Stimulated activated CD4-positive, alpha-beta T cell treated with anti-CD3 and anti-CD28 coated beads, Interleukin-15, amount 100 ng/mL, for 48 hours (primary cell): Measurements from ENCODE around the gene CLIC4.
"Not testable (repeated sequence)": the region's sequence is repeated elsewhere in the genome, so short reads cannot be mapped to it uniquely, and the experiment has no call there.

ENCODE experiments used
- DNase-seq, 2 donors: peaks; one replicate each; pipeline ENCODE4 v3.0.0-alpha.2; 2020; ENCODE audit warnings: low read depth in 2 of 2

The CLIC4 gene

DNA sequence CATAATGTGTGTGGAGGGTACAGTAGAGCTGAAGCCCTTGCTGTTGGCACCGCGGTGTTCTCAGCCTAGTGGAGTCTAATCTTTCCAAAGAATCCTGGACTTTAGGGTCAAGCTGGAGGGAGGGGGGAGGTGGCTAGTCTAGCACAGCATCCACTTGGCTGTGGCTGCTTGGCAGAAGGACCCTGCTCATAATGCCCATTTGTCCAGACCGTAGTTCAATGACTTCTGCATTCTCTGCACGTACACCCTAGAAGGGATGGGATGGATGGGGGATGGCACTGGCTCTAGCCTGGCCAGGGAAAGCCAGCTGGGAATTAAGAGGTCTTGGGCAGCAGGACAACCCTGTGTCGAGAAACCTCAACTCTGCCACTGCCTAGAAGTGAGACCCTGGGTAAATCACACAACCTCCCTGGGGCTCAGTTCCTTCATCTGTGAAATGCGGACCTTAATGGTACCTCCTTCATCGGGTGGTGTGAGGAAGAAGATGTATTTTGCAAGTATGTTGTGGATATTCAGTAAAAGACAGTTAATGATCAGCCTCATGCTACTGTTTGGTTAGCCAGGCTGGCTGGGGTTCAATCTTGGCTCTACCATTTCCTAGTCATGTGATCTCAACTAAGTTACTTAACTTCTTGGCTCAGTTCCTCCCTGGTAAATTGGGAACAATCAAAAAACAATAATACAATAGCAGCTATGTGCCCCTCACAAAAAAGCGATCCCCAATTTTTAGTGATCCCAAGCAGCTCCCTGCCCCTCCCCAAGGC is 27.2 kb upstream of the CLIC4 start:
- DNase-seq, result no peak

DNA sequence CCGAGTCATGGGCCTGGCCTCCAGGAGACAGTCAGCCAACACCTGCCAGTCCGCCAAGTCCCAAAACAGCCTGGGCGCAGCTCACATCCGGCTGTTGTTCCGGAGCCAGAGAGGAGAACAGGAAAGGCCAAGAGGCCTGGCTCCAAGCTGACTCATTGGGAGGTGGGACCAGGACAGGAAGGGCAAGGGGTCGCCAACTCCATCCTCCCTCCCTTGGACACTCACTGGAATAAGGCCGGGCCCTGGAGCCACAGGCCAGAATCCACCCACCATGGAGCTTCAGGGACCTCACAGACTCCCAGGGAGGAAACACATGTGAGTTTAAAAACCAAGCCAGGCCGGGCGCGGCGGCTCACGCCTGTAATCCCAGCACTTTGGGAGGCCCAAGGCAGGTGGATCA is 25.1 kb upstream of the CLIC4 start:
- DNase-seq, result no peak

GRCh38 chr1:24721533-24721932 is 23.7 kb upstream of the CLIC4 start:
- no peak for DNase-seq

GRCh38 chr1:24722073-24723035 is 22.9 kb upstream of the CLIC4 start:
- not testable (repeated sequence) for DNase-seq

DNA sequence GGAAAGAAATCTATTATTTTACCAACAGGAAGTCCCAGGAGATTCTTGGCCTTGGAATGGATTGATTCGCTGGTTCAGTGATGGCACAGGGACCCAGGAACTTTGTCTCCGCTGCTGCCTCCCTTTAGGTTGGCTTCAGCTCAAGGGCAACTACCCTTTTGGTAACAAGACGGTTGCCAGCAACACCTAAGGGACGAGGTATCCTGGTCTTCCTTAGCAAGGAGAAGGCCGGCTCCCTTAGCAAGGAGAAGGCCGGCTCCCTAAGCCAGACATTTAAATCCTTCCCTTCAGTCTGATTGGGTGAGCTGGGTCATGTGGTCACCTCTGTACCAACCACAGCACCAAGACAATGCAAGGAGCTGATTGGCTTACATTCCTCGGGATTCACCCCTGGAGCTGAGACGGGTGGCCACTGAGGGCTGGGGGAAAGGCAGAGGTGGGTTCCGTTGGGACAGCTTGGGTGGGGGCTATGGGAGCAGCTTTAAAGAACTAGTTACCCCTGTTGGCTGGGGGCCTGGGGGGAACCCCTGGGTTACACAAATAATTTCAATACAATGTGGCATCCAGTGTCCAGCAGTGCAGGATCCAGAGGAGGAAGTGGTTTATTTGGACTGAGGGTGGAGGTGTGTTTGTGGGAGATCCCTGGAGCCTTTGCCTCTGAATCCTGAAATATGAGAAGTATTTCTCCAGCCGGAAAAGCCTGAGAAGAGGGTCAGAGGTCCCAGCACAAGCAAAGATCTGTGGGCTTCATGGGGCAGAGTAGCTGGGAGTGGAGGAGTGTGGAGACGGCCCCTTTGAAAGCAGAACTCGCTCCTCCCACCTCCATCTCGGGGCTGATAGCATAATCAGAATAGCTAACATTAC is 20.7 kb upstream of the CLIC4 start:
- DNase-seq, result no peak

DNA sequence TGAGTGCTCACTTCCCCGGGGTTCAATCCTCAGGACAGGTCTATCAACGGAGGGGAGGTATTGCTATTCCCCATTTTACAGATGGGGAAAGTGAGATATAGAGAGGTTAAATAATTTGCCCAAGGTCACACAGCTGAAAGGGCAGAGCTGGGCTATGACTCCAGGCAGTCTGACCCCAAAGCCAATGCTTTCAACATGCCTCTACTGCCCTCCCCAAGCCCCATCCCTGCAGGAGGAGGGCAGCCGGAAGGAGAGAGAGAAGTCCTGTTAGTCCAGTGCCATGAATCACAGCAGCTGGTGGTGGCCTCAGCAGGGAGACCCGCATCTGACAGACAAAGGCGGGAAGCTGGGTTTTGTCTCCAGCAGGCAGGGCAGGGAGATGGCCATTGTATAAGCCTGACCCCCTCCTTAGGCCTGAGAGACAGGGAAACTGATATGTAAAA is 20.0 kb upstream of the CLIC4 start:
- no peak for DNase-seq

- no peak for DNase-seq
These were observed 18.5 kb upstream of the CLIC4 start for GRCh38 chr1:24726741-24727140.

- no peak for DNase-seq
These were observed 17.6 kb upstream of the CLIC4 start for GRCh38 chr1:24727501-24728216.

- DNase-seq, result no peak
These were observed 16.3 kb upstream of the CLIC4 start for GRCh38 chr1:24728982-24729381.

DNA sequence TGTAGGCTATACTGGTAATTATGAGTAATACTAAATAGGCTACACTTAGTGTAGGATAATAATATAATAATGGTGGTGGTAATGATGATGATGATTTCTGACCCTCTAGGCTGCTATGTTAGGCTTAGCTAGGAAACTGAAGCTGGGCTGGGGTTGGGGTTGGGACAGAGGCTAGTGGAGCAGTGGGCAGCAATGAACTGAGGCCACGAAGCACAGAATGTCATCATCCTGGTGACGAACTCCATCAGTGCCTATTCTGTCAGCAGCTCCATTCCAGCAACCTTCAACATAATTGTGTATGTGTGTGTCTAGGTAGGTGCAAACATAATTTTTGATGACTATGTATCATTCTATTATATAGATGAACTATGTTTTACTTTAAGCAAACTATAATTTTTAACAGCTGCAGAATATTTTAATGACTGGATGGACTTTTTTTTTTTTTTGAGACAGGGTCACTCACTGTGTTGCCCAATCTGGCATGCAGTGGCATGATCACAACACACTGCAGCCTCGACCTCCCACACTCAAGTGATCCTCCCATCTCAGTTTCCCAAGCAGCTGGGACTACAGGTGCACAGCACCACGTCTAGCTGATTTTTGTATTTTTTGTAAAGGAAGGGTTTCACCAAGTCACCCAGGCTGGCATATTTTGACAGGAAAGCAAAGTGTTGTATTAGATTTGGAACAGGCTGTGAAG is 12.9 kb upstream of the CLIC4 start:
- DNase-seq, result no peak

DNA sequence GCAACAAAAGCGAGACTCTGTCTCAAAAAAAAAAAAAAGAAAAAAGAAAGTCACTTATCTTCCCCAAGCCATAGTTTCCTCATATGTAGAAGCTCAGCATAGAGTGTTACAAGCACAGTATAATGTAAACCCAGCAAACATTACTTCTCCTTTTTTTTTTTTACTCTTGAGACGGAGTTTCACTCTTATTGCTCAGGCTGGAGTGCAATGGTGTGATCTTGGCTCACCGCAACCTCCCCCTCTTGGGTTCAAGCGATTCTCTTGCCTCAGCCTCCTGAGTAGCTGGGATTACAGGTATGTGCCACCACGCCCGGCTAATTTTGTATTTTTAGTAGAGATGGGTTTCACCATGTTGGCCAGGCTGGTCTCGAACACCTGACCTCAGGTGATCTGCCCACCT is 11.9 kb upstream of the CLIC4 start:
- DNase-seq, result not testable (repeated sequence)

DNA sequence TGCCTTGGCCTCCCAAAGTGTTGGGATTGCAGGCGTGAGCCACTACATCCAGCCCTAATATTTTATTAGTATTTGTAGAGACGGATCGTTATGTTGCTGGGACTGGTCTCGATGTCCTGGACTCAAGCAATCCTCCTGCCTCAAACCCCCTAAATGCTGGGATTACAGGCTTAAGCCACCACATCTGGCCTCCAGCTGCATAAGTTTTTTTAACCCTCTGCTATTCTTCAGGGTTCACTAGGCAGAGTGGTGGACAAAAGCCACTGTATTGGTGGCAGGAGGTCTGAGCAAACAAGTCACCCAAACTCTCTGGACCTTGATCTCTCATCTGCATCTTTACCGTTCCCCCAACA is 10.1 kb upstream of the CLIC4 start:
- no peak for DNase-seq

- no peak for DNase-seq
These were observed 9.5 kb upstream of the CLIC4 start for GRCh38 chr1:24735509-24736375.

DNA sequence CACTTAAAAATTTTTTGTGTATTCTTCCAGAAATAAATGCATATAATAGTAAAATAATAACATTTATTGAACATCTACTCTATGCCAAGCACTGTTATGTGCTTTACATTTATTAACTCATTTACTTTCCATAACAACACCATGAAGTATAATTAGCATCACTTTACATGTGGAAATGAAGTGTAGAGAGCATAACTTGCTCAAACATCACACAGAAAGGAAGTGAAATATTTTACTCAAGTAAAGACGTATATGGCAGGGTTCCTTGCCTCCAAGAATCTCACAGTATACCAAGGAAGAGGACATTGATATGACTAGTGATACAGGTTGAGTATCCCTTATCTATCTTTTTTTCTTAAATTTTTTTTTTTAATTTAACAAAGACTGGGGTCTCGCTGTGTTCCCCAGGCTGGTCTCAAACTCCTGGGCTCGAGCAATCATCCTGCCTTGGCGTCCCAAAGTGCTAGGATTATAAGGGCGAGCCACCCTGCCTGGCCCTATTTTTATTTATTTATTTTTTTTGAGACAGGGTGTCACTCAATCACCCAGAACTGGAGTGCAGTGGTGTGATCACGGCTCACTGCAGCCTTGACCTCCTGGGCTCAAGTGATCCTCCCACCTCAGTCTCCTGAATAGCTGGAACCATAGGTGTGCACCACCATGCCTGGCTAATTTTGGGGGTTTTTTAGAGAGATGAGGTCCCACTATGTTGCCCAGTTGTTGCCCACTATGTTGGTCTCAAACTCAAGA is 7.7 kb upstream of the CLIC4 start:
- no peak for DNase-seq

- no peak for DNase-seq
These were observed 6.0 kb upstream of the CLIC4 start for GRCh38 chr1:24739241-24739640.

DNA sequence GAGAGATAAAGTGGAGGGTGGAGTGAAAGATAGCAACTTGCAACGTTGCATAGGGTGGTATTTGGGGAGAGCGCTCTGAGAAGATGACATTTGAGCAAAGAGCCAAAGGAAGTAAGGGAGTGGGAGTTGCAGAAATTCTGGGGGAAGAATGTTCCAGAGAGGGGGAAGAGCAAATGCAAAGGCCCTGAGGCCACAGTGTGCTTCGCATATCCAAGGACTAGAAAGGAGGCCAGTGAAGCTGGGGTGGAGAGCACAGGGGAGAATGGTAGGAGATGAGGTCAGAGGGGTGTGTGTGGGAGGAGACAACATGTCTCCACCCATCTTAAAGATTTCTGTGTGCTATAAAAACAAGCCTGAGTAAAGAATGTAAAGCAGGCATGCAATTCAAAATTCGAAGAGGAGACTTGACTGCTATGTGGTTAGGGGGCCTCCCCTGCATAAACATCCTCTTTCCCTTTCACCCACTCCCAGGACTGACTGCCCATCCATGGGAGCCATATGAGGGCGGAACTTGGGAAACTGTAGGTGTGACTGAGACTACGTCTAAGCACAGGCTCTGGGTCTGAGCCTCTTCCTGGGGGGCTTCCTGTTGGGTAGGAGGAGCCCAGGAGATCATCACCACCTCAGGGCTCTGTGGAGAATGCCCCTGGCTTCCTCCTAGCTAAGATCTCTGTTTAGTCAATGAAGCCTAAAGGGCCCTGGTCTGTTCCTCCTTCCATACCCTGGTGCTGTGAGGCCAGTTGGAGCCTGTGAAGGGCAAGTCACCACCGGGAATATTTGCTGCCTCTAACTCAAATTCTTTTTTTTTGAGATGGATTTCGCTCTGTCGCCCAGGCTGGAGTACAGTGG is 2.9 kb upstream of the CLIC4 start:
- DNase-seq, result no peak

DNA sequence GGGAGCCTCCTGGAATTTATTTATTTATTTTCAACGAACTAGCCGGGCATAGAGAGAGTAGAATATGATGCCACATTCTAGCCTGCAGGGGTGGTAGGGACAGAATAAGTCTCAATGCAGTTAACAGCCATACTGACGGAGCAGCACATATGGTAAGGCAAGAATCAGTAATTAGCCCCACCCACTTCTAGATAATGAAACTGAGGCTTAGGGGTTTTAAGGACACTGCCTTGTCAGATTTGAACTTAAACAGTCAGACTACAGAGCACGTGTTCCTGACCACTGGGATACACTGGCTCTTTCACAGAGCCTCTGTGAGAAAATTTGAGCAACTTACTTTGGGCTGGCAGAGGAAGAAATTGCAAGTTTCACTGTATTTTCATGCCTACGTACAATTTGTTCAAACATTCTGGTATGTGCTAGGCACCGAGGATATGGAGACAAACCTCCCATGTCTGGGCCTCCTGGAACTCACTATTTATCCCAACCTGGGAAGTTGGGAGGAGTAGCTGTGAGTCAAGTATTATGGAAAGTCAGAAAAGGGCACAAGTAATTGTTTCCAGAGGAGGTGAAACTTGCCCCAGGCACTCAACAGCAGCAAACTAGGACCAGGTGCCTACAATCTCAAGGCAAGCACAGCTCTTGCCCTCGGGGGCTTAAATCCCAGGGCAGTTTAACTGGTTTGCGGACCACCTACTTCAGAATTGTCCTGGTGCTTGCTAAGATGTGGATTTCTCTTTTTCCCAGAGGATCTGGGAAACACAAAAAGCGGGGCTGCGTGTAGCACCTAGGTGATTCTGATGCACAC is 1.6 kb upstream of the CLIC4 start:
- no peak for DNase-seq
